ENCODE measurements around the gene CDRT4.

Gene CDRT4

DNA sequence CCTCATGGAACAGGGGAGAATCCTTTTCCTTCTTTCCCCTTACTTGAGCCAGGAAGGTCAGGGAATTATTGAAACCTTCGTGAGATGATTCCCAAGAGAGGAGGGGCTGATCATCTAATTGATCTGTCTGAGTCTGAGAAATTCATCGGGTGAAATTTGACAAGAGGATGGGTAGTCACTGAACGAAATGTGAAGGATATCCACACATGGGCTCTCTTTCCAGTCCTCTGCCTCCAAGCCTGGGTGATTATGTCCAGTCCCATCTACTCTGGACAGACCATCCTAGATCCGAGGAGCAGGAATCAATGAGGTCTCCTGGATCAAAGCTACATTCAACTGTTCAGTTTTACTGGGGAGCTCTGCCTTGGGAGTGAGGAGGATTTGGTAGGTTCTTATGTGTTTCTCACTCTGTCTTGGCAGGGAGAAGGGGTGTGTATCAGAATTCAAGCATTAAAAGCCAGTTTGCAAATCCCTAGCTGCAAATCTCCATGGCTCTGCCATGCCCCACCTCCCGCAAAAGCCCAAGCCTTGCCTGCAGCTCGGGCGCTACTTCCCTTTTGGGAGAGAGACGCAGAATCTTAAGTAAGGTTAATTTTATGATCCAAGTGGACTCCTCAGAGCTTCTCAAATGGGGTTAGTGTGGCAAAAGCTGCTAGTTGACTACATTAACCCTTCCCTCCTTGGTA is 78.9 kb downstream of the CDRT4 start:
- DNase-seq = no peak

- DNase-seq = no peak
Observed at GRCh38 chr17:15386083-15386482, 81.3 kb downstream of the CDRT4 start.

All from suppressor macrophage treated with lipopolysaccharide for 1 hour (primary cell).